Embryonic facial prominence (tissue), 1 donor: Measurements from ENCODE around the gene GOLGA8B.
"Not testable (repeated sequence)": the region's sequence is repeated elsewhere in the genome, so short reads cannot be mapped to it uniquely, and the experiment has no call there.

Experiments
- DNase-seq: peaks from one replicate; pipeline ENCODE4 v3.0.0-alpha.2; 2016; ENCODE audit errors: extremely low spot score

The GOLGA8B gene

GRCh38 chr15:34583399-34584329 lies at the start of gene GOLGA8B:
Gene GOLGA8B (minus strand): TSS chr15:34583651. CDS start chr15:34535912, 47,739 bp downstream.
- DNase-seq: peak; percentile 53

GRCh38 chr15:34633165-34633564 lies 49.7 kb upstream of the GOLGA8B start:
- not testable (repeated sequence) for DNase-seq

- DNase-seq: no peak
Observed at GRCh38 chr15:34628577-34629152, 45.2 kb upstream of the GOLGA8B start.

- DNase-seq: no peak
Observed at GRCh38 chr15:34625007-34625406, 41.6 kb upstream of the GOLGA8B start.

GRCh38 chr15:34621675-34622074 lies 38.2 kb upstream of the GOLGA8B start:
- no peak for DNase-seq

GRCh38 chr15:34620814-34621213 lies 37.4 kb upstream of the GOLGA8B start:
- no peak for DNase-seq

GRCh38 chr15:34620142-34620541 lies 36.7 kb upstream of the GOLGA8B start:
- DNase-seq: no peak

GRCh38 chr15:34619151-34619550 lies 35.7 kb upstream of the GOLGA8B start:
- DNase-seq: no peak

- DNase-seq: no peak
Observed at GRCh38 chr15:34618073-34618472, 34.6 kb upstream of the GOLGA8B start.

- DNase-seq: no peak
Observed at GRCh38 chr15:34616613-34617012, 33.2 kb upstream of the GOLGA8B start.

- no peak for DNase-seq
Observed at GRCh38 chr15:34613997-34614396, 30.5 kb upstream of the GOLGA8B start.

- no peak for DNase-seq
Observed at GRCh38 chr15:34613301-34613700, 29.9 kb upstream of the GOLGA8B start.

- no peak for DNase-seq
Observed at GRCh38 chr15:34610354-34610753, 26.9 kb upstream of the GOLGA8B start.

- DNase-seq: no peak
Observed at GRCh38 chr15:34609102-34610057, 25.9 kb upstream of the GOLGA8B start.

GRCh38 chr15:34608517-34608916 lies 25.1 kb upstream of the GOLGA8B start:
- DNase-seq: no peak

GRCh38 chr15:34607832-34608231 lies 24.4 kb upstream of the GOLGA8B start:
- DNase-seq: no peak

- no peak for DNase-seq
Observed at GRCh38 chr15:34606545-34606944, 23.1 kb upstream of the GOLGA8B start.

- DNase-seq: no peak
Observed at GRCh38 chr15:34606131-34606530, 22.7 kb upstream of the GOLGA8B start.

GRCh38 chr15:34603095-34603494 lies 19.6 kb upstream of the GOLGA8B start:
- no peak for DNase-seq

GRCh38 chr15:34600923-34601322 lies 17.5 kb upstream of the GOLGA8B start:
- no peak for DNase-seq

GRCh38 chr15:34598799-34599585 lies 15.5 kb upstream of the GOLGA8B start:
- no peak for DNase-seq
